GM23338 (cell line): ENCODE data around the gene VHLL. TPM values are rescaled to one million over a fixed set of nuclear protein-coding genes. Genes with fewer than 3 reads are reported as not detected.

Experiments used
- ATAC-seq: fragments of 200-7000 bp; cut with Tn5 transposase; 3 replicates; pipeline ENCODE4 v1.9.1; 2020
- DNase-seq: peaks from one replicate; pipeline ENCODE4 v3.0.0-alpha.2; 2015; ENCODE audit warnings: low spot score
- H2AFZ ChIP-seq: fragments of 200-600 bp; sonication (generic); 2 replicates; pipeline ENCODE4 v1.8.0; 2016; ENCODE audit warnings: antibody characterized with exemption, mild to moderate bottlenecking, moderate library complexity
- H3F3A ChIP-seq: fragments of 200-600 bp; sonication (generic); replicated peaks from 2 replicates; pipeline ENCODE4 v1.8.0; 2017; ENCODE audit warnings: antibody characterized with exemption, mixed run types, low read depth
- H3K27ac ChIP-seq: fragments of 200-600 bp; sonication (generic); 2 replicates; pipeline ENCODE4 v1.6.1; 2016; ENCODE audit warnings: low read depth
- H3K27me3 ChIP-seq: fragments of 200-600 bp; sonication (generic); 2 replicates; pipeline ENCODE4 v1.8.0; 2016; ENCODE audit warnings: mild to moderate bottlenecking, mixed run types, moderate library complexity; ENCODE audit not compliant: insufficient read depth
- H3K36me3 ChIP-seq: fragments of 200-600 bp; sonication (generic); 2 replicates; pipeline ENCODE4 v1.8.0; 2016; ENCODE audit warnings: mild to moderate bottlenecking; ENCODE audit not compliant: insufficient read depth
- H3K4me1 ChIP-seq: fragments of 200-600 bp; sonication (generic); 2 replicates; pipeline ENCODE4 v1.8.0; 2016; ENCODE audit warnings: mild to moderate bottlenecking, moderate library complexity; ENCODE audit not compliant: insufficient read depth
- H3K4me2 ChIP-seq: fragments of 200-600 bp; sonication (generic); 2 replicates; pipeline ENCODE4 v1.7.1; 2017; ENCODE audit warnings: mixed run types
- H3K4me3 ChIP-seq: fragments of 200-600 bp; sonication (generic); 2 replicates; pipeline ENCODE4 v1.6.1; 2016; ENCODE audit warnings: mixed run types
- H3K79me2 ChIP-seq: fragments of 200-600 bp; sonication (generic); replicated peaks from 2 replicates; pipeline ENCODE4 v1.8.0; 2017; ENCODE audit warnings: mild to moderate bottlenecking; ENCODE audit not compliant: insufficient read depth
- H3K9me2 ChIP-seq: fragments of 200-600 bp; sonication (generic); 2 replicates; pipeline ENCODE4 v1.8.0; 2017; ENCODE audit not compliant: insufficient read depth
- H4K20me1 ChIP-seq: fragments of 200-600 bp; sonication (generic); replicated peaks from 2 replicates; pipeline ENCODE4 v1.8.0; 2017; ENCODE audit warnings: mild to moderate bottlenecking; ENCODE audit not compliant: insufficient read depth
- H3K27ac Mint-ChIP-seq: 2 replicates; pipeline ENCODE4 v1.8.0; 2020; ENCODE audit warnings: inconsistent platforms, mild to moderate bottlenecking, moderate library complexity, mixed read lengths
- H3K27me3 Mint-ChIP-seq: 3 replicates; pipeline ENCODE4 v1.8.0; 2022; ENCODE audit warnings: low read depth, mild to moderate bottlenecking, moderate library complexity, mixed read lengths, inconsistent platforms; ENCODE audit not compliant: insufficient read depth, poor library complexity
- H3K36me3 Mint-ChIP-seq: 3 replicates; pipeline ENCODE4 v1.8.0; 2021; ENCODE audit warnings: low read depth, mild to moderate bottlenecking, inconsistent platforms, moderate library complexity, mixed read lengths
- H3K4me1 Mint-ChIP-seq: 3 replicates; pipeline ENCODE4 v1.8.0; 2020; ENCODE audit warnings: mild to moderate bottlenecking, inconsistent platforms, mixed read lengths
- H3K4me3 Mint-ChIP-seq: 3 replicates; pipeline ENCODE4 v1.8.0; 2021; ENCODE audit warnings: moderate library complexity, mild to moderate bottlenecking, inconsistent platforms, mixed read lengths
- H3K9me3 Mint-ChIP-seq: 3 replicates; pipeline ENCODE4 v1.8.0; 2020; ENCODE audit warnings: moderate library complexity, mild to moderate bottlenecking, inconsistent platforms, mixed read lengths
- CREB1 ChIP-seq: fragments of 250-450 bp; sonication (Bioruptor Pico); IDR thresholded peaks from 2 replicates; pipeline ENCODE4 v1.5.0; 2020; ENCODE audit warnings: low read depth, mild to moderate bottlenecking, moderate library complexity
- EZH2 ChIP-seq: fragments of 200-600 bp; sonication (generic); IDR thresholded peaks from one replicate; pipeline ENCODE4 v1.8.0; 2017; ENCODE audit warnings: antibody characterized with exemption, mild to moderate bottlenecking, low read depth; ENCODE audit not compliant: unreplicated experiment
- EZH2phosphoT487 ChIP-seq: fragments of 200-600 bp; sonication (generic); IDR thresholded peaks from one replicate; pipeline ENCODE4 v1.8.1; 2018; ENCODE audit warnings: antibody characterized with exemption; ENCODE audit not compliant: unreplicated experiment
- JUNB ChIP-seq: IDR thresholded peaks from one replicate; pipeline ENCODE4 v1.6.1; 2016; ENCODE audit warnings: antibody characterized with exemption; ENCODE audit not compliant: unreplicated experiment
- NANOG ChIP-seq: IDR thresholded peaks from 2 replicates; pipeline ENCODE4 v1.6.1; 2016; ENCODE audit warnings: antibody characterized with exemption, borderline replicate concordance
- POLR2AphosphoS5 ChIP-seq: IDR thresholded peaks from 2 replicates; pipeline ENCODE4 v1.6.1; 2016; ENCODE audit warnings: antibody characterized with exemption, low read depth
- STAT1 ChIP-seq: IDR thresholded peaks from one replicate; pipeline ENCODE4 v1.6.1; 2016; ENCODE audit warnings: antibody characterized with exemption; ENCODE audit not compliant: unreplicated experiment
- ZNF114 ChIP-seq: fragments of 250-450 bp; sonication (Bioruptor Pico); IDR thresholded peaks from 2 replicates; pipeline ENCODE4 v1.5.0; 2020; ENCODE audit warnings: mild to moderate bottlenecking, moderate library complexity
- ZNF331 ChIP-seq: fragments of 250-450 bp; sonication (Bioruptor Pico); IDR thresholded peaks from 2 replicates; pipeline ENCODE4 v1.5.0; 2020; ENCODE audit warnings: low read depth, mild to moderate bottlenecking, moderate library complexity
- polyA plus RNA-seq: library from polyadenylated mRNA; unstranded; fragments of >200 nt; fragmentation: Nextera tagmentation; extraction: Ambion mirVana; gene quantifications from 2 replicates; pipeline ENCODE4 v1.2.1, GENCODE V29; 2016
- total RNA-seq: library from RNA; depleted of rRNA; stranded (reverse); fragments of >200 nt; shearing (Covaris generic); gene quantifications from 2 replicates; pipeline ENCODE4 v1.2.3, GENCODE V29; 2014
- TF ChIP-seq, protein P1 (sequence below): IDR thresholded peaks from 2 replicates; pipeline ENCODE4 v1.6.1; 2016; ENCODE audit warnings: antibody characterized with exemption
- TF ChIP-seq, protein P2 (sequence below), 2 experiments: fragments of 200-600 bp in 1 of 2; sonication (generic) in 1 of 2; conservative IDR thresholded peaks; 2 replicates each; pipeline versions ENCODE4 v1.5.1 to v1.6.1; 2016 to 2017; ENCODE audit warnings: antibody characterized with exemption in 2 of 2, low read depth in 2 of 2, mild to moderate bottlenecking in 2 of 2, moderate library complexity in 1 of 2
- TF ChIP-seq, protein P3 (sequence below): IDR thresholded peaks from one replicate; pipeline ENCODE4 v1.6.1; 2018; ENCODE audit warnings: antibody characterized with exemption; ENCODE audit not compliant: unreplicated experiment

VHLL gene
- total and polyA plus RNA-seq, 2 experiments from 2014 or later = not detected

DNA sequence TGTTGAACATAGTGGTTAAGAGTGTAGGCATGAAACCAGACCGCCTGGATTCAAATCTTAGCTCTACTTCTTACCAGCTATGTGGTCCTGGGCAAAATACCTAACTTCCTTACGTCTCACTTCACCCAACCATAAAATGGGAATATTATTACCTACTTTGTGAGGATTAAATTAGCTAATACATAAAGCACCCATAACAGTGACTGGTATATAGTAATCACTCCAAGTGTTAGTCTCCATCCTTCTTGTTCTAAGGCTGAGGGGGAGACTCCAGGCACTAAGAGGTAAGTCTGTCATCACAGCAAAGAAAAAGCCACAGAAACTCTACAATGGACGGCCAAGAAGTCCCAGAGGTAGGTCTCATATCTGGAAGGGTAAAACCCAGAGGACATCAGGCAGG, 19.3 kb downstream of the VHLL start:
- no peak overlapping the region for H3K4me3 ChIP-seq
- Mint-ChIP-seq H3K27me3 (peaks cover 12% of the 10 kb centered on the region), H3K4me1 (peaks cover 19% of the 10 kb centered on the region), H3K4me3 (no peak overlapping the region), H3K9me3 (no peaks in the 10 kb centered on the region), H3K36me3 (peaks cover 41% of the 10 kb centered on the region), H3K27ac (no peak overlapping the region)
- H2AFZ ChIP-seq = no peak overlapping the region
- no peak overlapping the region for H3K4me2 ChIP-seq
- peaks cover 32% of the 10 kb centered on the region; the same call in 1 of the 2 replicates for H3F3A ChIP-seq
- no peaks in the 10 kb centered on the region for H3K27me3 ChIP-seq
- H3K9me2 ChIP-seq = no peaks in the 10 kb centered on the region
- H3K36me3 ChIP-seq = peaks cover 46% of the 10 kb centered on the region
- peaks cover 45% of the 10 kb centered on the region for H3K79me2 ChIP-seq
- 0 out of 2 replicates have a peak overlapping the region, but pooled peaks have one; percentile 21 for H3K27ac ChIP-seq
- TF ChIP-seq, protein P1, sequence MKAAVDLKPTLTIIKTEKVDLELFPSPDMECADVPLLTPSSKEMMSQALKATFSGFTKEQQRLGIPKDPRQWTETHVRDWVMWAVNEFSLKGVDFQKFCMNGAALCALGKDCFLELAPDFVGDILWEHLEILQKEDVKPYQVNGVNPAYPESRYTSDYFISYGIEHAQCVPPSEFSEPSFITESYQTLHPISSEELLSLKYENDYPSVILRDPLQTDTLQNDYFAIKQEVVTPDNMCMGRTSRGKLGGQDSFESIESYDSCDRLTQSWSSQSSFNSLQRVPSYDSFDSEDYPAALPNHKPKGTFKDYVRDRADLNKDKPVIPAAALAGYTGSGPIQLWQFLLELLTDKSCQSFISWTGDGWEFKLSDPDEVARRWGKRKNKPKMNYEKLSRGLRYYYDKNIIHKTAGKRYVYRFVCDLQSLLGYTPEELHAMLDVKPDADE = no peak
- TF ChIP-seq EZH2phosphoT487 (no peak), JUNB (no peak)
- ATAC-seq (no peak), DNase-seq (no peak)
- peaks cover 49% of the 10 kb centered on the region for H4K20me1 ChIP-seq
- H3K4me1 ChIP-seq = peaks cover 16% of the 10 kb centered on the region

DNA sequence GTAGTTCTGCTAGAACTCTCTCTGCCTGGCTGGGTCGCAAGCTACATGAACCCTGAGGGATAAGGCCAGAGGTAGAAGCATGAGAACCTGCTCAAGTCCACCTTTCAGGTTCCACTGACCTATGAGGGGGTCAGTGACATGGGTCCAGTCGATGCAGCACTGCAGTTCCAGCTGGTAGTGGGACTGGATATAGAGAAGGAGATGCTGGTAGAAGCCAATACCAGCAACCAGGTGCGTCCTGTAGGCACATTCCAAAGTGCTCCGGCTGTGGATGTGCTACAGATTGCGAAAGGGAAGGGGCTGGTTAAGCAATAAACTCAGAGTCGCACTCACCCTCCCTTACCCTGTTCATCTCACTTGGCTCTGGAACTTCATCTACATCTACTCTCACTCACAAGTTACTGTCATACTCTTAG, 22.1 kb downstream of the VHLL start:
- H3K9me3 Mint-ChIP-seq = no peaks in the 10 kb centered on the region
- peaks cover 10% of the 10 kb centered on the region for H3K27me3 Mint-ChIP-seq
- ATAC-seq = no peak
- Histone ChIP-seq H4K20me1 (peaks cover 58% of the 10 kb centered on the region), H3K79me2 (peaks cover 41% of the 10 kb centered on the region), H3K4me1 (peaks cover 7% of the 10 kb centered on the region), H3K9me2 (no peaks in the 10 kb centered on the region), H2AFZ (no peak overlapping the region), H3K4me3 (no peak overlapping the region), H3K4me2 (no peak overlapping the region), H3K27ac (no peak overlapping the region), H3K27me3 (no peaks in the 10 kb centered on the region), H3F3A (peaks cover 48% of the 10 kb centered on the region; the same call in 1 of the 2 replicates), H3K36me3 (peaks cover 70% of the 10 kb centered on the region)
- no peak overlapping the region for H3K27ac Mint-ChIP-seq
- peaks cover 69% of the 10 kb centered on the region for H3K36me3 Mint-ChIP-seq
- no peak for DNase-seq
- peaks cover 9% of the 10 kb centered on the region for H3K4me1 Mint-ChIP-seq
- H3K4me3 Mint-ChIP-seq = no peak overlapping the region
- TF ChIP-seq ZNF114 (CRISPR knock-in tag) (no peak), EZH2 (no peak), CREB1 (no peak), STAT1 (no peak), NANOG (no peak), ZNF331 (no peak), EZH2phosphoT487 (no peak), POLR2AphosphoS5 (no peak), JUNB (no peak)
- TF ChIP-seq, protein P1 = no peak
- TF ChIP-seq, protein P2, sequence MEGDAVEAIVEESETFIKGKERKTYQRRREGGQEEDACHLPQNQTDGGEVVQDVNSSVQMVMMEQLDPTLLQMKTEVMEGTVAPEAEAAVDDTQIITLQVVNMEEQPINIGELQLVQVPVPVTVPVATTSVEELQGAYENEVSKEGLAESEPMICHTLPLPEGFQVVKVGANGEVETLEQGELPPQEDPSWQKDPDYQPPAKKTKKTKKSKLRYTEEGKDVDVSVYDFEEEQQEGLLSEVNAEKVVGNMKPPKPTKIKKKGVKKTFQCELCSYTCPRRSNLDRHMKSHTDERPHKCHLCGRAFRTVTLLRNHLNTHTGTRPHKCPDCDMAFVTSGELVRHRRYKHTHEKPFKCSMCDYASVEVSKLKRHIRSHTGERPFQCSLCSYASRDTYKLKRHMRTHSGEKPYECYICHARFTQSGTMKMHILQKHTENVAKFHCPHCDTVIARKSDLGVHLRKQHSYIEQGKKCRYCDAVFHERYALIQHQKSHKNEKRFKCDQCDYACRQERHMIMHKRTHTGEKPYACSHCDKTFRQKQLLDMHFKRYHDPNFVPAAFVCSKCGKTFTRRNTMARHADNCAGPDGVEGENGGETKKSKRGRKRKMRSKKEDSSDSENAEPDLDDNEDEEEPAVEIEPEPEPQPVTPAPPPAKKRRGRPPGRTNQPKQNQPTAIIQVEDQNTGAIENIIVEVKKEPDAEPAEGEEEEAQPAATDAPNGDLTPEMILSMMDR (conservative IDR thresholded peaks at IDR 0.05; ENCODE audit: low read depth in 2 of 2) = no peak
- TF ChIP-seq, protein P3, sequence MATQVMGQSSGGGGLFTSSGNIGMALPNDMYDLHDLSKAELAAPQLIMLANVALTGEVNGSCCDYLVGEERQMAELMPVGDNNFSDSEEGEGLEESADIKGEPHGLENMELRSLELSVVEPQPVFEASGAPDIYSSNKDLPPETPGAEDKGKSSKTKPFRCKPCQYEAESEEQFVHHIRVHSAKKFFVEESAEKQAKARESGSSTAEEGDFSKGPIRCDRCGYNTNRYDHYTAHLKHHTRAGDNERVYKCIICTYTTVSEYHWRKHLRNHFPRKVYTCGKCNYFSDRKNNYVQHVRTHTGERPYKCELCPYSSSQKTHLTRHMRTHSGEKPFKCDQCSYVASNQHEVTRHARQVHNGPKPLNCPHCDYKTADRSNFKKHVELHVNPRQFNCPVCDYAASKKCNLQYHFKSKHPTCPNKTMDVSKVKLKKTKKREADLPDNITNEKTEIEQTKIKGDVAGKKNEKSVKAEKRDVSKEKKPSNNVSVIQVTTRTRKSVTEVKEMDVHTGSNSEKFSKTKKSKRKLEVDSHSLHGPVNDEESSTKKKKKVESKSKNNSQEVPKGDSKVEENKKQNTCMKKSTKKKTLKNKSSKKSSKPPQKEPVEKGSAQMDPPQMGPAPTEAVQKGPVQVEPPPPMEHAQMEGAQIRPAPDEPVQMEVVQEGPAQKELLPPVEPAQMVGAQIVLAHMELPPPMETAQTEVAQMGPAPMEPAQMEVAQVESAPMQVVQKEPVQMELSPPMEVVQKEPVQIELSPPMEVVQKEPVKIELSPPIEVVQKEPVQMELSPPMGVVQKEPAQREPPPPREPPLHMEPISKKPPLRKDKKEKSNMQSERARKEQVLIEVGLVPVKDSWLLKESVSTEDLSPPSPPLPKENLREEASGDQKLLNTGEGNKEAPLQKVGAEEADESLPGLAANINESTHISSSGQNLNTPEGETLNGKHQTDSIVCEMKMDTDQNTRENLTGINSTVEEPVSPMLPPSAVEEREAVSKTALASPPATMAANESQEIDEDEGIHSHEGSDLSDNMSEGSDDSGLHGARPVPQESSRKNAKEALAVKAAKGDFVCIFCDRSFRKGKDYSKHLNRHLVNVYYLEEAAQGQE = no peak
